Muscle layer of duodenum (tissue), 2 donors: ENCODE data around the gene ERFE.

ENCODE experiments used
- H3K27ac ChIP-seq: one replicate; pipeline ENCODE4 v1.7.0; 2013; ENCODE audit warnings: mild to moderate bottlenecking, low read length
- H3K27me3 ChIP-seq: one replicate; pipeline ENCODE4 v1.7.0; 2013; ENCODE audit warnings: low read depth, mild to moderate bottlenecking, control low read depth, low read length
- H3K36me3 ChIP-seq, 2 donors: one replicate each; pipeline ENCODE4 v1.7.0; 2013; ENCODE audit warnings: low read length in 2 of 2, control low read depth in 1 of 2, mild to moderate bottlenecking in 1 of 2; ENCODE audit not compliant: insufficient read depth in 2 of 2, control insufficient read depth in 1 of 2
- H3K4me1 ChIP-seq, 2 donors: one replicate each; pipeline ENCODE4 v1.7.0; 2013; ENCODE audit warnings: low read length in 2 of 2, mild to moderate bottlenecking in 2 of 2, control low read depth in 1 of 2, moderate library complexity in 1 of 2; ENCODE audit not compliant: insufficient read depth in 2 of 2, control insufficient read depth in 1 of 2
- H3K4me3 ChIP-seq, 2 donors: one replicate each; pipeline ENCODE4 v1.7.0; 2013; ENCODE audit warnings: low read length in 2 of 2, low read depth in 1 of 2, mild to moderate bottlenecking in 1 of 2
- H3K9me3 ChIP-seq, 2 donors: one replicate each; pipeline ENCODE4 v1.7.0; 2013; ENCODE audit warnings: low read length in 2 of 2, control low read depth in 1 of 2, mild to moderate bottlenecking in 1 of 2; ENCODE audit not compliant: control insufficient read depth in 1 of 2
- donor health status: healthy.

Gene ERFE

DNA sequence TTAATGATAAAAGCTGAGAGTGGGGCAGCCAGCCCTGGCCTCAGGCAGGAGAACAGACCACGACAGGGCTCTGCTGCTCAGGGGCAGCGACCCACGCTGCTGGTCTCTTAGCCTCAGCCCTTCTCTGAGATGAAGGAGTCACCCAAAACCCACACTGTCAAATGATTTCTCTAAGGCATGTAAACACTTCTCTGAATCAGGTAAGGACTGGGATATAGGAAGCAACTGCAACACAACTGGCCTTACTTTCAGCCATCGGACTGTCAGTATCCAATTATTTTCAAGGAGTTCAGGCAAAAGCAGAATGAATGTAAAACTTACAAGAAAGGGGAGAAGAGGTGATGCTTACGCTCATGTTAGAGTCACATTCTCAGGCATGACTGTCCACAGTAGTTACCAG lies 21.8 kb downstream of the ERFE start:
- H3K4me1 ChIP-seq = no peaks in the 10 kb centered on the region
- no peak overlapping the region for H3K27ac ChIP-seq
- H3K27me3 ChIP-seq = no peaks in the 10 kb centered on the region
- H3K36me3 ChIP-seq = peaks cover 78 to 85% of the 10 kb centered on the region in 2 donors
- no peaks in the 10 kb centered on the region for H3K9me3 ChIP-seq
- H3K4me3 ChIP-seq = no peak overlapping the region

GRCh38 chr2:238182362-238182761 lies 23.6 kb downstream of the ERFE start:
- Histone ChIP-seq H3K27ac (no peak overlapping the region), H3K9me3 (no peaks in the 10 kb centered on the region), H3K4me3 (no peak overlapping the region), H3K4me1 (no peaks in the 10 kb centered on the region), H3K36me3 (peaks cover 88 to 96% of the 10 kb centered on the region in 2 donors), H3K27me3 (no peaks in the 10 kb centered on the region)

DNA sequence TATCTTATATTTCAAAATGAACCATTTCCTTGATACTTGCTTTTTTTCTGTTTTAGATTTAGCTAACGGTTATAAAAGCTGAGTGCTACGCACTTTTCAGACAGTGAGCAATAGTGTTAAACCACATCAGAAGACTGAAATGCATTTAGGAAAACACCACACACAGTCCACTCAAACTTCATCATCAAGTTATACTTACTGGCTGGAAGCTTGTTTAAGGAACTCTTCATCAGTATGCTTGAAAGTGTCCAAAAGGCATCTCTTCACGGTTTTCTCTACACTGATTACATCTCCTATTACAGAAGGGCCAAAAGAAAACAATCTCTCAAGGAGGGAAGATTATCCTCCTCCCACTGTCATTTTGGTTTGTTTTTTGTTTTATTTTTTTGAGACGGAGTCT lies 25.1 kb downstream of the ERFE start:
- H3K27me3 ChIP-seq = no peaks in the 10 kb centered on the region
- no peaks in the 10 kb centered on the region for H3K4me1 ChIP-seq
- no peak overlapping the region for H3K4me3 ChIP-seq
- H3K36me3 ChIP-seq = peaks cover 91 to 96% of the 10 kb centered on the region in 2 donors
- H3K9me3 ChIP-seq = no peaks in the 10 kb centered on the region
- H3K27ac ChIP-seq = no peak overlapping the region

- H3K9me3 ChIP-seq = no peaks in the 10 kb centered on the region
- H3K27ac ChIP-seq = no peak overlapping the region
- H3K4me1 ChIP-seq = no peaks in the 10 kb centered on the region
- peaks cover 71 to 83% of the 10 kb centered on the region in 2 donors for H3K36me3 ChIP-seq
- no peaks in the 10 kb centered on the region for H3K27me3 ChIP-seq
- H3K4me3 ChIP-seq = no peak overlapping the region
These were observed 29.1 kb downstream of the ERFE start for GRCh38 chr2:238187618-238188548.

- H3K36me3 ChIP-seq = peaks cover 62 to 76% of the 10 kb centered on the region in 2 donors
- no peaks in the 10 kb centered on the region for H3K9me3 ChIP-seq
- H3K4me1 ChIP-seq = peaks cover 0 to 4% of the 10 kb centered on the region in 2 donors
- H3K27me3 ChIP-seq = no peaks in the 10 kb centered on the region
- H3K4me3 ChIP-seq = no peak overlapping the region
- no peak overlapping the region for H3K27ac ChIP-seq
These were observed 31.7 kb downstream of the ERFE start for GRCh38 chr2:238190445-238190844.

- H3K4me3 ChIP-seq = peak overlapping the region; percentile 77 to 90
These were observed 43.7 kb downstream of the ERFE start for GRCh38 chr2:238202326-238203093.

DNA sequence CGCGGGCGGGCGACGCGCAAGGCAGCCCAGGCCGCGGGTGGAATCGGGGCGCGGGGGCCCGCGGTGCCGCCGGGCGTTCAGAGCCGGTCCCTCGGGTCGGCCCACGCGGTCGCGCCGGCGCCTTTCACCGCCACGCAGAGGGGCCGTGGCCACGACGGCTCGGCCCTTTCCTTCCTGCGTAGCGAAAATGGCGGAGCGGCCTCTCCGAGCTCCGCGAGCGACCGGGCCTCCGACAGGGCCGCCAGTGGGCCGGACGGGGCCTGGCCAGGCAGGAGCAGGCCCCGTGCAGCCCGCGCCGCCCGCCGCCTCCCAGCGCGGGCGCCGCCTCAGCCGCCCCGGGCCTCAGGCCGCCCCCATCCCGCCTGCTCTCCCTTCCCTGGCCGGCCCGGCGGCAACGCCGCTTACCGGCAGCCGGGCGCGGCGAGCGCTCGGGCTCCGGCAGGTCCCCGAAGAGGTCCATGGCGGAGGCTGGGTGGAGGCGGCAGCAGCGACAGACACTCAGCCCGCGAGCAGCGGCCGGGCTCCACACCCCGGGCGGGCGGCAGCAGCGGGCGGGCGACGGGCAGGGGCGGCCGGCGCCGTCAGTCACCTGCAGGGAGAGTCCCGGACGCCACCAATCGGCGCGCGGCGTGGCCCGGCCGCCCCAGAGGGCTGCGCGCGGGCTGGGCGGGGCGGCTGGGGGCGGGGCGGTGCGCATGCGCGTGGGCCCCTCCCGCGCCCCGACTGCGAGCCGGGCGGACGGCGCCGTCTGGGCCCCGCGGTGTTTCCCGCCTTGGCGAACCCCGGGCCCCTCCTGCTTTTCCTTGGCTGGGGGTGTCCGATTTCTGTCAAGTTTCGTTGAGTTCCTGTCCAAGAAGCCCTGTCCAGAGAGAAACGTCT lies 44.6 kb downstream of the ERFE start, which contains the start of gene ILKAP:
Gene ILKAP (minus strand): TSS at position 602 of the 879 bp plus-strand sequence. CDS start 142 bp downstream, at position 460.
- peaks cover 8 to 16% of the 10 kb centered on the region in 2 donors for H3K4me1 ChIP-seq

More at GRCh38 chr2:238202326-238203093, 43.7 kb downstream of the ERFE start:
- H3K9me3 ChIP-seq = no peaks in the 10 kb centered on the region
- H3K27ac ChIP-seq = peak overlapping the region; percentile 74
- H3K4me1 ChIP-seq = peaks cover 8 to 16% of the 10 kb centered on the region in 2 donors
- no peaks in the 10 kb centered on the region for H3K36me3 ChIP-seq
- H3K27me3 ChIP-seq = no peaks in the 10 kb centered on the region

GRCh38 chr2:238203973-238204683 lies 45.4 kb downstream of the ERFE start:
- Histone ChIP-seq H3K27me3 (no peaks in the 10 kb centered on the region), H3K4me3 (peak overlapping the region; percentile 50 to 56), H3K36me3 (no peaks in the 10 kb centered on the region), H3K9me3 (no peaks in the 10 kb centered on the region), H3K4me1 (peaks cover 8 to 16% of the 10 kb centered on the region in 2 donors), H3K27ac (peak overlapping the region; percentile 83)

More for the DNA sequence above, 44.6 kb downstream of the ERFE start, which contains the start of gene ILKAP:
- Histone ChIP-seq H3K27me3 (no peaks in the 10 kb centered on the region), H3K27ac (peak within 1 kb of the TSS; percentile 83), H3K36me3 (no peaks in the 10 kb centered on the region), H3K4me3 (peak within 1 kb of the TSS; percentile 77 to 90), H3K9me3 (no peaks in the 10 kb centered on the region)

GRCh38 chr2:238207006-238207405 lies 48.2 kb downstream of the ERFE start:
- H3K36me3 ChIP-seq = no peaks in the 10 kb centered on the region
- H3K4me3 ChIP-seq = no peak overlapping the region
- H3K27me3 ChIP-seq = no peaks in the 10 kb centered on the region
- no peaks in the 10 kb centered on the region for H3K9me3 ChIP-seq
- no peak overlapping the region for H3K27ac ChIP-seq
- H3K4me1 ChIP-seq = peaks cover 0 to 8% of the 10 kb centered on the region in 2 donors

GRCh38 chr2:238216651-238217184 lies 57.9 kb downstream of the ERFE start:
- Histone ChIP-seq H3K36me3 (no peaks in the 10 kb centered on the region), H3K27ac (no peak overlapping the region), H3K4me3 (no peak overlapping the region)

More at GRCh38 chr2:238216651-238217184, 57.9 kb downstream of the ERFE start:
- Histone ChIP-seq H3K27me3 (no peaks in the 10 kb centered on the region), H3K9me3 (no peaks in the 10 kb centered on the region), H3K4me1 (no peaks in the 10 kb centered on the region)
